Epithelial cell of prostate (primary cell): ENCODE results near the gene ZNF512B.
"Not testable (repeated sequence)": the region's sequence is repeated elsewhere in the genome, so short reads cannot be mapped to it uniquely, and the experiment has no call there.

Experiments used
- DNase-seq: peaks from one replicate; pipeline ENCODE4 v3.0.0-alpha.2; 2011; ENCODE audit warnings: low read depth, low spot score
- H3K27ac ChIP-seq: fragments of 450-650 bp; 2 replicates; pipeline ENCODE4 v1.5.1; 2017; ENCODE audit warnings: mild to moderate bottlenecking

ZNF512B gene

GRCh38 chr20:63966172-63966943, 3.4 kb downstream of the ZNF512B start:
- H3K27ac ChIP-seq, result no peak overlapping the region
- no peak for DNase-seq

GRCh38 chr20:63964412-63964811, 5.3 kb downstream of the ZNF512B start:
- DNase-seq, result no peak
- no peak overlapping the region for H3K27ac ChIP-seq

- no peak overlapping the region for H3K27ac ChIP-seq
- DNase-seq, result no peak
Observed at GRCh38 chr20:63963784-63964301, 5.9 kb downstream of the ZNF512B start.

GRCh38 chr20:63963348-63963741, 6.4 kb downstream of the ZNF512B start:
- H3K27ac ChIP-seq, result no peak overlapping the region
- no peak for DNase-seq

GRCh38 chr20:63962426-63963347, 7.0 kb downstream of the ZNF512B start:
- no peak for DNase-seq
- no peak overlapping the region for H3K27ac ChIP-seq

- no peak for DNase-seq
Observed at GRCh38 chr20:63961664-63962425, 7.9 kb downstream of the ZNF512B start.

GRCh38 chr20:63960654-63961621, 8.8 kb downstream of the ZNF512B start:
- not testable (repeated sequence) for H3K27ac ChIP-seq, DNase-seq

More at GRCh38 chr20:63961664-63962425, 7.9 kb downstream of the ZNF512B start:
- H3K27ac ChIP-seq, result no peak overlapping the region

GRCh38 chr20:63959699-63960075, 10.0 kb downstream of the ZNF512B start:
- DNase-seq, result no peak
- no peak overlapping the region for H3K27ac ChIP-seq

- no peak overlapping the region for H3K27ac ChIP-seq
- no peak for DNase-seq
Observed at GRCh38 chr20:63958964-63959698, 10.6 kb downstream of the ZNF512B start.

- DNase-seq, result no peak
- H3K27ac ChIP-seq, result no peak overlapping the region
Observed at GRCh38 chr20:63958471-63958870, 11.3 kb downstream of the ZNF512B start.

- H3K27ac ChIP-seq, result peak overlapping the region; percentile 79
- DNase-seq, result no peak
Observed at GRCh38 chr20:63957690-63958441, 11.9 kb downstream of the ZNF512B start.

- DNase-seq, result no peak
- H3K27ac ChIP-seq, result peak overlapping the region; percentile 79
Observed at GRCh38 chr20:63957004-63957689, 12.6 kb downstream of the ZNF512B start.

GRCh38 chr20:63956664-63957003, 13.1 kb downstream of the ZNF512B start:
- H3K27ac ChIP-seq, result peak overlapping the region; percentile 79
- no peak for DNase-seq

- DNase-seq, result no peak
- H3K27ac ChIP-seq, result peak within 1 kb of the TSS; percentile 79
Observed at GRCh38 chr20:63955827-63956663, 13.7 kb downstream of the ZNF512B start, which contains the start of gene UCKL1. Gene UCKL1 (minus strand): TSS chr20:63956416. CDS start chr20:63956372, 44 bp downstream.

GRCh38 chr20:63955281-63955826, 14.4 kb downstream of the ZNF512B start:
- DNase-seq, result no peak
- H3K27ac ChIP-seq, result peak overlapping the region; percentile 79
